Psoas muscle (tissue), 8 donors: ENCODE data around the gene GJB3. TPM values are rescaled to one million over a fixed set of nuclear protein-coding genes. Genes with fewer than 3 reads are reported as not detected.

Experiments
- ATAC-seq, 4 donors: fragments of 200-7000 bp; cut with Tn5 transposase; one replicate each; pipeline ENCODE4 v1.9.1; 2020; ENCODE audit warnings: moderate library complexity in 3 of 4, mild to moderate bottlenecking in 2 of 4
- DNase-seq, 2 donors: peaks; one replicate each; pipeline ENCODE4 v3.0.0-alpha.2; 2020
- H3K27ac ChIP-seq: fragments of 200-600 bp; one replicate; pipeline ENCODE4 v1.8.0; 2022
- H3K27me3 ChIP-seq, 3 donors: fragments of 200-600 bp in 1 of 3; one replicate each; pipeline versions ENCODE4 v1.6.1 to v1.8.0; 2013 to 2022; ENCODE audit warnings: low read length in 2 of 3, mild to moderate bottlenecking in 2 of 3, moderate library complexity in 1 of 3; ENCODE audit not compliant: insufficient read depth in 3 of 3
- H3K36me3 ChIP-seq, 2 donors: fragments of 200-600 bp in 1 of 2; one replicate each; pipeline versions ENCODE4 v1.6.1 to v1.8.0; 2013 to 2022; ENCODE audit warnings: low read depth in 1 of 2, mild to moderate bottlenecking in 1 of 2, moderate library complexity in 1 of 2; ENCODE audit not compliant: insufficient read depth in 1 of 2
- H3K4me1 ChIP-seq: fragments of 200-600 bp; one replicate; pipeline ENCODE4 v1.8.0; 2022
- H3K4me3 ChIP-seq: fragments of 200-600 bp; one replicate; pipeline ENCODE4 v1.8.0; 2022; ENCODE audit warnings: mild to moderate bottlenecking
- H3K9me3 ChIP-seq: fragments of 200-600 bp; one replicate; pipeline ENCODE4 v1.8.0; 2022
- WGBS, 3 donors: extraction: QIAGEN DNeasy Blood & Tissue Kit; methylation state at CpG; one replicate each; pipeline versions ENCODE4 v1.1.6 to v1.1.7; 2013; 5-methylcytosine and 5-hydroxymethylcytosine counted together
- intact Hi-C, 2 donors: fragments of 100-400 bp; cut with DNase I; formaldehyde crosslinking; loops; one replicate each; pipeline versions ENCODE4 v1.11.0 to v1.14.2; 2022
- polyA plus RNA-seq, 3 donors: library from polyadenylated mRNA; stranded (reverse); fragments of 200-250 nt; gene quantifications; one replicate each; pipeline ENCODE4 v1.2.3, GENCODE V29; 2013
- total RNA-seq, 4 donors: library from RNA; stranded (reverse); fragmentation: NEBNext Ultra II Directional in 2 of 4; extraction: Animal tissue kit (Norgen Biotek cat#: 25700) in 2 of 4; gene quantifications; one replicate each; pipeline versions ENCODE4 v1.2.1 to v1.2.4, GENCODE V29; 2021 to 2023
- TF ChIP-seq, protein P1 (sequence below): fragments of 200-600 bp; IDR thresholded peaks from one replicate; pipeline ENCODE4 v1.8.0; 2022; ENCODE audit warnings: antibody characterized with exemption
- donor health status: healthy with polysubstance abuse.
- donor health status: DM: no; HTN: no; CAD: no; lungs with moderate emphysema.
- donor health status: Bipolar disorder and iron deficiency.
- donor health status: healthy.
- donor health status: DM: yes; HTN: yes; CAD: no.
- donor health status: DM: no; HTN: no; CAD: no.
- donor health status: DM: no; HTN: no; CAD: no.
- donor health status: DM: yes; HTN: yes; CAD: no.

GJB3 gene
- total and polyA plus RNA-seq, 7 donors, result 0.03 TPM; not detected in 5

DNA sequence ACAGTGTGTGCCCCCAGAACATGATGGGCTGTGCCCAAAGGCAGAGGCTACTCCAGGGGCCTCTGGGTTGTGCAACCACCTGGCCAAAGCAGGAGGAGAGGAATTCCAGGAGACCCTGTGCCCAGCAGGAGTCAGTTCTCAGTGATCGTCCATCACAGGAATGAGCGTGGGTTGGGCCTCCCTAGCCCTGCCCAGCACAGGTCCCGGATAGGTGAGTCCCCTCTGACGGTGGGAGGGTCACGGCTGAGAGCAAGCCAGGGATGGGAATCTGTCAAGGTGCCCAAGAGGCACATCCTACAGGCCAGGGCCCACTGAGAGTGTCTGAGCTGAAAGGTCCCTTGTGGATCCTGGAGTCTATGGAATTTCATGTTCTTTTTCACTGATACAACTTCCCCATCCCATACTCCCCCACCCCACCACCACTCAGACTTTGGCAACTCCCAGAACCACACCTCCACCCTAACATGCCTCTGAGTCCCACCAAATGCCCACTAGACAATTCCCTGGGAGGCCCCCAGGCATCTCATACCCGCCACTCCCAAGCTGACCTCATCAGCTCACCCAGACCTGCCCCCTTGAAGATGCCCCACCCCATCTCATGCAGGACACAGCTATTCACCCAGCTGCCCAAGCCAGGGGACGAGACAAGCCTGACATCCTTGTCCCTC lies 18.4 kb upstream of the GJB3 start:
- DNase-seq (no peak), ATAC-seq (no peak)
- no peak overlapping the region for H3K4me3 ChIP-seq
- peaks cover 0 to 9% (median 0%) of the 10 kb centered on the region in 3 donors for H3K27me3 ChIP-seq
- no peaks in the 10 kb centered on the region for H3K9me3 ChIP-seq
- no peak overlapping the region for H3K27ac ChIP-seq
- H3K36me3 ChIP-seq, result no peaks in the 10 kb centered on the region
- TF ChIP-seq, protein P1, sequence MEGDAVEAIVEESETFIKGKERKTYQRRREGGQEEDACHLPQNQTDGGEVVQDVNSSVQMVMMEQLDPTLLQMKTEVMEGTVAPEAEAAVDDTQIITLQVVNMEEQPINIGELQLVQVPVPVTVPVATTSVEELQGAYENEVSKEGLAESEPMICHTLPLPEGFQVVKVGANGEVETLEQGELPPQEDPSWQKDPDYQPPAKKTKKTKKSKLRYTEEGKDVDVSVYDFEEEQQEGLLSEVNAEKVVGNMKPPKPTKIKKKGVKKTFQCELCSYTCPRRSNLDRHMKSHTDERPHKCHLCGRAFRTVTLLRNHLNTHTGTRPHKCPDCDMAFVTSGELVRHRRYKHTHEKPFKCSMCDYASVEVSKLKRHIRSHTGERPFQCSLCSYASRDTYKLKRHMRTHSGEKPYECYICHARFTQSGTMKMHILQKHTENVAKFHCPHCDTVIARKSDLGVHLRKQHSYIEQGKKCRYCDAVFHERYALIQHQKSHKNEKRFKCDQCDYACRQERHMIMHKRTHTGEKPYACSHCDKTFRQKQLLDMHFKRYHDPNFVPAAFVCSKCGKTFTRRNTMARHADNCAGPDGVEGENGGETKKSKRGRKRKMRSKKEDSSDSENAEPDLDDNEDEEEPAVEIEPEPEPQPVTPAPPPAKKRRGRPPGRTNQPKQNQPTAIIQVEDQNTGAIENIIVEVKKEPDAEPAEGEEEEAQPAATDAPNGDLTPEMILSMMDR, result no peak
- no peaks in the 10 kb centered on the region for H3K4me1 ChIP-seq
- intact Hi-C loops, result no loop called here
- WGBS, 3 donors, result 51 to 63% (median 55%) methylated on average over 7 of the region's 7 CpGs

DNA sequence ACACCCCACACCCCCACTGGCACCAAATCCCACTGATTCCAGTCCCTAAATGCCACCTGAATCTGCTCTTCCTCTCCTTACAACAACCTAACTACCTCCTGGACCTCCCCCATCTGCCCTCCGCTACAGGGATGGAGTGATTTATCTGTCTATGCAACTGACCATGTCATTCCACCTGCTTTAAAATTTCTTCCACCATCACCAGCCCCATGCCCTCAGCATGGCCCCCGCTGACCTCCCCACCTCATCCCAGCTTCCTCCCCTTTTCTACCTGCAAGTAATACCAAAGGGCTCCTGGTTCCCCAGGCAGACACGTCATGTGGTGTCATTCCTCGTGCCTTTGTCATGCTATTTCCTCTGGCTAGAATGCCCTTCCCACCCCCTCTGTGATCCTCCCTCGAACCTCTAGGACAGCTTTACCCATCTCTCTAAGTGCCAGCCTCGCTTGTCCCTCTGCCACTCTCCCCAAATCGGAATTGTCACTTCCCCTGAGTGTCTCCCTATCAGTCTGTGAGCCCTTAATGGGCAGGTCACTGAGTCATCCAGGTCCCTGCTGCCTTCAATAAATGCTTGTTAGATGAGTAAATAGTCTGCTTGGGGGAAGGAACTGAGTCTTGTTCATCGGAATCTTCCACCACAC lies 17.8 kb upstream of the GJB3 start:
- intact Hi-C loops, result no loop called here
- TF ChIP-seq, protein P1, result no peak
- ATAC-seq (no peak), DNase-seq (no peak)
- Histone ChIP-seq H3K36me3 (no peaks in the 10 kb centered on the region), H3K9me3 (no peaks in the 10 kb centered on the region), H3K27ac (no peak overlapping the region), H3K4me1 (no peaks in the 10 kb centered on the region), H3K27me3 (peaks cover 0 to 9% (median 0%) of the 10 kb centered on the region in 3 donors), H3K4me3 (no peak overlapping the region)
- 43 to 54% (median 46%) methylated on average over 8 of the region's 8 CpGs for WGBS, 3 donors

DNA sequence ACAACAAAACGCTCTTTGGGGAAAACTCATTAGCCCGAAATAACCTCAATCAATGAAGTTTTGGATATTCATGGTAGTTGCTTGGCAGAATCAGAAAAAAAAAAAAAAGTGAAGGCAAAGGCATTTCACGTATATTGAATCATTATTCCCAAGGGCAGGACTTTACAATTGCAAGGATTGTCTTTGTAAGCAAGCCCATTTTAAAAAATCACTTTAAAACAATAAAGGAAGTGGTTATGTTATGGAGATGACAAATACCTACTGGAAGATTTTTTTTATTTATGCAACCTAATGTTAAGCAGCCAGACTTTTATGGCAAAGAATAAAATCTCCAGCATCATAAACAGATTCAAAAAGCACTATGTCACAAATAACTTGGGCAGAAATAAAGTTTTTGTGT lies 12.2 kb upstream of the GJB3 start:
- H3K27ac ChIP-seq, result no peak overlapping the region
- TF ChIP-seq, protein P1, result no peak
- no peak for DNase-seq
- no peaks in the 10 kb centered on the region for H3K4me1 ChIP-seq
- H3K9me3 ChIP-seq, result no peaks in the 10 kb centered on the region
- no peak overlapping the region for H3K4me3 ChIP-seq
- intact Hi-C loops, result no loop called here
- WGBS, 3 donors, result 68 to 82% (median 73%) methylated on average over 3 of the region's 3 CpGs
- H3K27me3 ChIP-seq, result peaks cover 0 to 9% (median 2%) of the 10 kb centered on the region in 3 donors
- no peaks in the 10 kb centered on the region for H3K36me3 ChIP-seq
- no peak for ATAC-seq

DNA sequence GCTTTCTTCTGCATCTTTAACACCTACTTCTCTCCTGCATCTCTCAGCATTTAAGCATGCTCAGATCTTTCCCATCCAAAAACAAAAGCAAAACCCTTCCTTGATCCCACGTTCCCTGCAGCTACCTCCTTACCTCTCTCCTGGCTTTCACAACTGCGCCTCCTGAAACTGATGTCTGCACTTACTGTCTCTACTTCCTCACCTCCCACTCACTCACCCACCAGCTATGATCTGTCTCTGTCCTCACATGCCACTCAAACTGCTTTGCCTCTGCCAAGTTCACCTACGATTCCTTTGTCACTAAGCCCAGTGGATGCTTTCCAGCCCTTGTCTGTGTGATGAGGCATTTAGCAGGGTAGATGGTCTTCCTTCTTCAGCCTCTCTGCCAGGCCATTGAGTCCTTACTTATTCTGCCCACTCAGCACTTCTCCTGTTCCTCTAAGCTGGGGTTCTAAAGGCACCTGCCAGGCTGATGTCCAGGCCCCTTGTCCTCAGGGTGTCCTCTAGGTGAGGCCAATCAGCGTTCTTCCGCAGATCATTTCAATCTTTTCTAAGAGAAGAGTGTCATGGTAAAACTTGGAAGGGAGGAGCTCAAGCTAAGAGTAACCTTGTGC lies 10.0 kb upstream of the GJB3 start:
- Histone ChIP-seq H3K4me1 (no peaks in the 10 kb centered on the region), H3K27ac (no peak overlapping the region), H3K36me3 (no peaks in the 10 kb centered on the region), H3K9me3 (no peaks in the 10 kb centered on the region), H3K27me3 (peaks cover 0 to 5% (median 4%) of the 10 kb centered on the region in 3 donors), H3K4me3 (no peak overlapping the region)
- TF ChIP-seq, protein P1, result no peak
- ATAC-seq (no peak), DNase-seq (no peak)
- intact Hi-C loops, result no loop called here
- WGBS, 3 donors, result 76 to 80% (median 80%) methylated on average over 5 of the region's 5 CpGs
